HFF-Myc (cell line): ENCODE results near the gene TBRG1.

Source experiments
- DNase-seq: peaks from one replicate; pipeline ENCODE4 v3.0.0-alpha.2; 2011; ENCODE audit warnings: low read depth; ENCODE audit errors: extremely low read depth
- H3K4me3 ChIP-seq: replicated peaks from 2 replicates; pipeline ENCODE4 v1.5.1; 2011; ENCODE audit warnings: low read depth, mild to moderate bottlenecking, control low read depth, low read length
- CTCF ChIP-seq: IDR thresholded peaks from 2 replicates; pipeline ENCODE4 v1.5.1; 2012; ENCODE audit warnings: mild to moderate bottlenecking, low read depth, low read length, control low read depth; ENCODE audit errors: missing control alignments

TBRG1 gene

DNA sequence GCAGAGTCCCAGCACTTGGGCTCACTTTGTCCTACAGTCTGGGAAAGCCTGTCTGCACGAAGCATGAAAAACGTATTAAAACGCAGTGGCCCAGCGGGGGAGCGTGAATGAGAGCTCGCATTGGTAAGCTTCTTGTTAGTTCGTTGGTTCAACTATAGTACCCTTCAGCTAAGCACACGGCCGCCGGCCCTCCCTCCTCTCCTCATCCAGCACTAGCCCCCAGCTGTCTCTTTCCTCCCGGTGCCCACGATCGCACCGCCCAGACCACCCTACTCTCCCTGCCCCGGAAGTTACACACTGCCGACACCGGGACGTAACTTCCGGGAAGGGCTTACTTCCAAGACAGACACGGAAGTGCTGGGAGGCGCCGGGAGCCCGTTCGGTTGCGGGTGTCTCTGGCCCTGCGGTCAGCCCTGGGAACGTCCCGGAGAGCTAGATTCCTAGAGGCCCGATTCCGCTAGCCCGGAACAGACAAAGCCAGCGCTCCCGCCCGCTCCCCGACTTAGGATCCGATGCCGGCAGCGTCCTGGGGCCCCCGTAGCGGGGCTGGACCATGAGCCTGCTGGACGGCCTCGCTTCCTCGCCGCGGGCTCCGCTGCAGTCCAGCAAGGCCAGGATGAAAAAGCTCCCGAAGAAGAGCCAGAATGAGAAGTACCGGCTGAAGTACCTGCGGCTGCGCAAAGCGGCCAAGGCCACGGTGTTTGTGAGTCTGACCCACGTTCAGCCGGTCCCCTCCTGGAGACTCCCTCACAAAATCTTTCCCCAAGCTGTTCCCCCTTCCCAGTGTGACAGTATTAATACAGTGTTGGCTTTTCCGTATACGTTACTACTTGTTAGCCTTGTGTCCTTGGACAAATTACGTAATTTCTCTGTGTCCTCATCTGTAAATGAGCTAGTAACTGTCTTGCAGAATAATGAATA lies at the start of gene TBRG1:
Gene TBRG1, plus strand, starts transcription at position 334 of the 921 bp plus-strand sequence. Its CDS starts 220 bp downstream, at position 554.
- no peak for TF ChIP-seq CTCF
- DNase-seq = peak; percentile 56
- peak within 1 kb of the TSS; percentile 96 for H3K4me3 ChIP-seq

GRCh38 chr11:124577716-124578427 lies 44.8 kb upstream of the TBRG1 start:
- no peak for DNase-seq
- TF ChIP-seq CTCF = no peak
- H3K4me3 ChIP-seq = no peak overlapping the region

- no peak for TF ChIP-seq CTCF
- DNase-seq = no peak
- no peak overlapping the region for H3K4me3 ChIP-seq
Observed at GRCh38 chr11:124578761-124579160, 43.9 kb upstream of the TBRG1 start.

- TF ChIP-seq CTCF = no peak
- no peak for DNase-seq
- H3K4me3 ChIP-seq = no peak overlapping the region
Observed at GRCh38 chr11:124581817-124582216, 40.8 kb upstream of the TBRG1 start.

- H3K4me3 ChIP-seq = no peak overlapping the region
- no peak for DNase-seq
- TF ChIP-seq CTCF = no peak
Observed at GRCh38 chr11:124582565-124582964, 40.1 kb upstream of the TBRG1 start.

DNA sequence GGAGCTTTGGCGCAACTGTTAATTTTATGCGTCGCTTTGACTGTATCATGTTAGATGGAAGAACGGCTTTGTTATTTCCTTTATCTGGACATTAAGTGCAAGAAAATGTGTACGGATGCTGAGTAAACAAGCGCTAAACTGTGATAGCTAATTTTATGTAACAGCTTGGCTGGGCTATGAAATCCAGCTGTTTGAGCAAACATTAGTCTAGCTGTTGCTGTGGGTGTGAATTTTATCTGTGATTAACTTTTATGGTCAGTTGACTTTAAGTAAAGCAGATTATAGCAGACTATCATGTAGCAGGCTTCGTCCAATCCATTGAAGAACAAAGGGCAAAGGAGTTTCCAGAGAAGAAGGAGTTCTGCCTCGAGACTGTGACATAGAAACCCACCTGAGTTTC lies 38.9 kb upstream of the TBRG1 start:
- DNase-seq = no peak
- H3K4me3 ChIP-seq = no peak overlapping the region
- no peak for TF ChIP-seq CTCF
